A204.1 (cell line): ENCODE measurements around the gene ZCCHC2.

ENCODE experiments used
- FAIRE-seq: peaks from 2 replicates; lab custom pipeline; 2012; peaks lifted over from hg19 to GRCh38; lab: Jason Lieb, UNC

The ZCCHC2 gene

GRCh38 chr18:62512532-62512931 is 10.3 kb upstream of the ZCCHC2 start:
- no peak for FAIRE-seq

GRCh38 chr18:62512996-62513395 is 9.8 kb upstream of the ZCCHC2 start:
- no peak for FAIRE-seq

- no peak for FAIRE-seq
Observed at GRCh38 chr18:62514570-62514969, 8.3 kb upstream of the ZCCHC2 start.

- no peak for FAIRE-seq
Observed at GRCh38 chr18:62516242-62516641, 6.6 kb upstream of the ZCCHC2 start.

- no peak for FAIRE-seq
Observed at GRCh38 chr18:62518460-62519375, 4.1 kb upstream of the ZCCHC2 start.

- FAIRE-seq = no peak
Observed at GRCh38 chr18:62519684-62520083, 3.1 kb upstream of the ZCCHC2 start.

- FAIRE-seq = no peak
Observed at GRCh38 chr18:62521082-62521481, 1.7 kb upstream of the ZCCHC2 start.

GRCh38 chr18:62521593-62521992 is 1.2 kb upstream of the ZCCHC2 start:
- FAIRE-seq = no peak

- no peak for FAIRE-seq
Observed at GRCh38 chr18:62522178-62522503, 684 bp upstream of the ZCCHC2 start.

GRCh38 chr18:62523255-62523588 is 397 bp downstream of the ZCCHC2 start:
- FAIRE-seq = no peak

- no peak for FAIRE-seq
Observed at GRCh38 chr18:62523631-62524439, 1.0 kb downstream of the ZCCHC2 start.

- FAIRE-seq = no peak
Observed at GRCh38 chr18:62524440-62525200, 1.8 kb downstream of the ZCCHC2 start.

GRCh38 chr18:62525608-62526007 is 2.8 kb downstream of the ZCCHC2 start:
- no peak for FAIRE-seq

GRCh38 chr18:62526098-62527025 is 3.5 kb downstream of the ZCCHC2 start:
- FAIRE-seq = no peak

GRCh38 chr18:62529597-62529996 is 6.8 kb downstream of the ZCCHC2 start:
- no peak for FAIRE-seq

GRCh38 chr18:62531078-62531477 is 8.3 kb downstream of the ZCCHC2 start:
- no peak for FAIRE-seq

GRCh38 chr18:62531931-62532330 is 9.1 kb downstream of the ZCCHC2 start:
- no peak for FAIRE-seq

GRCh38 chr18:62536005-62536404 is 13.2 kb downstream of the ZCCHC2 start:
- FAIRE-seq = no peak

GRCh38 chr18:62537042-62537894 is 14.4 kb downstream of the ZCCHC2 start:
- no peak for FAIRE-seq

- FAIRE-seq = no peak
Observed at GRCh38 chr18:62537946-62538345, 15.1 kb downstream of the ZCCHC2 start.

- FAIRE-seq = no peak
Observed at GRCh38 chr18:62538881-62539280, 16.1 kb downstream of the ZCCHC2 start.
